K562 (cell line): ENCODE results near the gene SLC2A10. TPM values are rescaled to one million over a fixed set of nuclear protein-coding genes. Genes with fewer than 3 reads are reported as not detected.

ENCODE experiments used
- ATAC-seq: fragments of 200-7000 bp; cut with Tn5 transposase; 3 replicates; pipeline ENCODE4 v1.9.1; 2020; ENCODE audit warnings: moderate library complexity
- BruUV-seq: library from RNA; stranded (reverse); fragments of 400-500 nt; replicated peaks from 2 replicates; lab custom pipeline; 2021; lab: Mats Ljungman, UMichigan
- CTCF ChIA-PET: fragments of 300-600 bp; formaldehyde crosslinking; extraction: SDS; loops from one replicate; lab custom pipeline; 2021; ENCODE audit warnings: low intra/inter-chr PET ratio; lab: Yijun Ruan, JAX
- POLR2A ChIA-PET: fragments of 300-600, 350-650 bp; sonication (Branson Sonifier 250); formaldehyde crosslinking; extraction: SDS; loops from one replicate; lab custom pipeline; 2021; ENCODE audit warnings: antibody characterized with exemption, inconsistent platforms; lab: Yijun Ruan, JAX
- DNase-seq, 4 experiments: peaks; one replicate each; pipeline versions ENCODE4 v3.0.0 to v3.0.0-alpha.2; 2011 to 2018; ENCODE audit warnings: low spot score in 3 of 4, mixed read lengths in 3 of 4; ENCODE audit errors: extremely low read depth in 1 of 4
- FAIRE-seq: peaks from 2 replicates; lab custom pipeline; 2011; peaks lifted over from hg19 to GRCh38; lab: Jason Lieb, UNC
- H2AFZ ChIP-seq: 2 replicates; pipeline ENCODE4 v1.6.0; 2011; ENCODE audit warnings: low read depth, low read length, control low read depth, inconsistent platforms
- H3K27ac ChIP-seq: fragments of 200-600 bp; 3 replicates; pipeline ENCODE4 v1.8.0; 2011; ENCODE audit warnings: low read depth, mild to moderate bottlenecking, control low read depth, inconsistent platforms, low read length, moderate library complexity, mixed read lengths; ENCODE audit errors: extremely low read depth
- H3K27me3 ChIP-seq, 2 experiments: fragments of 300-600 bp in 1 of 2; 2 replicates in 1 of 2; 3 replicates in 1 of 2; pipeline versions ENCODE4 v1.6.0 to v1.8.0; 2011; ENCODE audit warnings: inconsistent platforms in 2 of 2, low read length in 2 of 2, mild to moderate bottlenecking in 1 of 2, mixed read lengths in 1 of 2, moderate library complexity in 1 of 2; ENCODE audit not compliant: control insufficient read depth in 2 of 2, insufficient read depth in 2 of 2
- H3K36me3 ChIP-seq: fragments of 300-600 bp; 3 replicates; pipeline ENCODE4 v1.8.0; 2011; ENCODE audit warnings: mild to moderate bottlenecking, low read length, inconsistent platforms; ENCODE audit not compliant: control insufficient read depth, insufficient read depth
- H3K4me1 ChIP-seq, 2 experiments: fragments of 200-600 bp in 1 of 2; replicated peaks in 1 of 2; 2 replicates in 1 of 2; 3 replicates in 1 of 2; pipeline versions ENCODE4 v1.5.1 to v1.8.0; 2011; ENCODE audit warnings: inconsistent platforms in 2 of 2, low read length in 2 of 2, mild to moderate bottlenecking in 1 of 2, mixed read lengths in 1 of 2, moderate library complexity in 1 of 2; ENCODE audit not compliant: control insufficient read depth in 2 of 2, insufficient read depth in 2 of 2
- H3K4me2 ChIP-seq: 2 replicates; pipeline ENCODE4 v1.6.1; 2011; ENCODE audit warnings: low read length, control low read depth, inconsistent platforms, mixed read lengths; ENCODE audit not compliant: insufficient read depth
- H3K4me3 ChIP-seq: fragments of 200-600 bp; sonication (generic), shearing (Covaris generic); 2 replicates; pipeline ENCODE4 v1.5.1; 2016; ENCODE audit warnings: control low read depth, inconsistent platforms
- H3K79me2 ChIP-seq: fragments of 200-600 bp; 3 replicates; pipeline ENCODE4 v1.8.0; 2011; ENCODE audit warnings: low read length, inconsistent platforms; ENCODE audit not compliant: control insufficient read depth, insufficient read depth
- H3K9ac ChIP-seq, 2 experiments: 2 replicates each; pipeline versions ENCODE4 v1.6.0 to v1.6.1; 2011; ENCODE audit warnings: low read depth in 2 of 2, low read length in 2 of 2, control low read depth in 1 of 2, inconsistent platforms in 1 of 2, mild to moderate bottlenecking in 1 of 2, mixed read lengths in 1 of 2; ENCODE audit not compliant: insufficient read depth in 1 of 2
- H3K9me1 ChIP-seq: one replicate; pipeline ENCODE4 v1.6.0; 2011; ENCODE audit warnings: inconsistent platforms, mild to moderate bottlenecking, low read length, moderate library complexity; ENCODE audit not compliant: control insufficient read depth, insufficient read depth
- H3K9me3 ChIP-seq: replicated peaks from 2 replicates; pipeline ENCODE4 v1.5.1; 2011; ENCODE audit warnings: low read depth, low read length, inconsistent platforms; ENCODE audit not compliant: control insufficient read depth, insufficient read depth
- H4K20me1 ChIP-seq: replicated peaks from 2 replicates; pipeline ENCODE4 v1.6.1; 2011; ENCODE audit warnings: low read length, inconsistent platforms, mixed read lengths; ENCODE audit not compliant: control insufficient read depth, insufficient read depth
- CAMTA2 ChIP-seq: fragments of 250-450 bp; sonication (Bioruptor Pico); conservative IDR thresholded peaks from 2 replicates; pipeline ENCODE4 v1.5.1; 2022
- CBX8 ChIP-seq: fragments of 200-600 bp; sonication (generic); IDR thresholded peaks from 2 replicates; pipeline ENCODE4 v1.6.1; 2012; ENCODE audit warnings: borderline replicate concordance, mixed run types, low read depth, mild to moderate bottlenecking, moderate library complexity, mixed read lengths, low read length, control low read depth, inconsistent platforms; ENCODE audit not compliant: poor library complexity, severe bottlenecking; ENCODE audit errors: extremely low read depth
- CREBBP ChIP-seq: IDR thresholded peaks from one replicate; pipeline ENCODE4 v1.6.1; 2012; ENCODE audit warnings: low read depth, mild to moderate bottlenecking, control low read depth, inconsistent platforms, low read length
- EHMT2 ChIP-seq: fragments of 450-650 bp; IDR thresholded peaks from 2 replicates; pipeline ENCODE4 v1.6.1; 2018; ENCODE audit warnings: antibody characterized with exemption
- FOXJ3 ChIP-seq: sonication (generic); formaldehyde crosslinking; IDR thresholded peaks from 2 replicates; pipeline ENCODE4 v1.4.0; 2020; ENCODE audit warnings: mild to moderate bottlenecking, missing genetic modification reagents
- KAT8 ChIP-seq: fragments of 450-650 bp; IDR thresholded peaks from 2 replicates; pipeline ENCODE4 v1.6.1; 2016; ENCODE audit warnings: low read depth, mild to moderate bottlenecking
- MAX ChIP-seq: sonication (generic); formaldehyde crosslinking; IDR thresholded peaks from 2 replicates; pipeline ENCODE4 v1.9.0; 2022; ENCODE audit warnings: mild to moderate bottlenecking, missing genetic modification reagents
- PTBP1 ChIP-seq: fragments of 200-400 bp; formaldehyde crosslinking; IDR thresholded peaks from 2 replicates; pipeline ENCODE4 v1.6.1; 2017; ENCODE audit warnings: low read depth, low read length
- SAFB2 ChIP-seq: fragments of 200-400 bp; formaldehyde crosslinking; IDR thresholded peaks from 2 replicates; pipeline ENCODE4 v1.6.1; 2018; ENCODE audit warnings: borderline replicate concordance, low read length, low read depth, moderate library complexity; ENCODE audit not compliant: severe bottlenecking
- SP2 ChIP-seq: IDR thresholded peaks from 2 replicates; pipeline ENCODE4 v1.6.1; 2011; ENCODE audit warnings: mild to moderate bottlenecking, low read depth, low read length, moderate library complexity; ENCODE audit not compliant: poor library complexity, severe bottlenecking; ENCODE audit errors: extremely low read depth
- SPI1 ChIP-seq: IDR thresholded peaks from 2 replicates; pipeline ENCODE4 v1.6.1; 2011; ENCODE audit warnings: low read depth, low read length, control low read depth, borderline replicate concordance
- THRA ChIP-seq: fragments of 450-650 bp; IDR thresholded peaks from 2 replicates; pipeline ENCODE4 v1.6.1; 2017; ENCODE audit warnings: mild to moderate bottlenecking, moderate library complexity
- TSHZ1 ChIP-seq: fragments of 250-450 bp; sonication (Bioruptor Pico); IDR thresholded peaks from 2 replicates; pipeline ENCODE4 v1.4.0; 2020; ENCODE audit warnings: mild to moderate bottlenecking, moderate library complexity
- USF1 ChIP-seq: sonication (generic); formaldehyde crosslinking; IDR thresholded peaks from 2 replicates; pipeline ENCODE4 v1.9.0; 2022; ENCODE audit warnings: mild to moderate bottlenecking, missing genetic modification reagents
- WGBS: fragments of 100-300 bp; shearing (Covaris generic); methylation state at CpG from one replicate; pipeline ENCODE4 v1.1.6; 2016; ENCODE audit warnings: low coverage, mixed read lengths; ENCODE audit not compliant: insufficient coverage; ENCODE audit errors: missing lambda C conversion rate; 5-methylcytosine and 5-hydroxymethylcytosine counted together
- in situ Hi-C: fragments of 300-500 bp; cut with MboI; formaldehyde crosslinking; loops from 4 replicates; pipeline ENCODE4 v1.15.0; 2018; ENCODE audit warnings: inconsistent platforms, mixed read lengths
- intact Hi-C: fragments of 100-400 bp; cut with micrococcal nuclease; formaldehyde crosslinking; loops from 2 replicates; pipeline ENCODE4 v1.14.2; 2022
- polyA plus RNA-seq, 8 experiments: library from polyadenylated mRNA; depleted of rRNA in 4 of 8; stranded (reverse) in 5 of 8; unstranded in 3 of 8; fragments of >200 nt; fragmentation: Nextera tagmentation in 2 of 8; fragmentation: Illumina TruSeq in 1 of 8; extraction: Ambion mirVana in 2 of 8; extraction: Trizol in 1 of 8; gene quantifications; 2 replicates each; pipeline versions ENCODE4 v1.2.1 to v1.2.3, GENCODE V29; 2011 to 2014; ENCODE audit warnings: inconsistent platforms in 1 of 8, missing spikeins in 1 of 8
- total RNA-seq, 7 experiments: library from RNA; depleted of rRNA in 6 of 7; stranded (reverse); fragments of >200 nt in 6 of 7; fragmentation: Illumina TruSeq in 2 of 7; extraction: Trizol in 2 of 7; gene quantifications; 2 replicates each; pipeline versions ENCODE4 v1.2.1 to v1.2.3, GENCODE V29; 2011 to 2021; ENCODE audit warnings: low replicate concordance in 1 of 7
- TF ChIP-seq, protein P1 (sequence below): IDR thresholded peaks from 2 replicates; pipeline ENCODE4 v1.6.1; 2011; ENCODE audit not compliant: insufficient read length; ENCODE audit errors: extremely low read depth

Gene SLC2A10
- total and polyA plus RNA-seq, 9 of the 15 experiments (the other 6 are each of a cell fraction or from before 2014, with no cell fraction given) = 0.01 to 1.8 (median 0.10) TPM

DNA sequence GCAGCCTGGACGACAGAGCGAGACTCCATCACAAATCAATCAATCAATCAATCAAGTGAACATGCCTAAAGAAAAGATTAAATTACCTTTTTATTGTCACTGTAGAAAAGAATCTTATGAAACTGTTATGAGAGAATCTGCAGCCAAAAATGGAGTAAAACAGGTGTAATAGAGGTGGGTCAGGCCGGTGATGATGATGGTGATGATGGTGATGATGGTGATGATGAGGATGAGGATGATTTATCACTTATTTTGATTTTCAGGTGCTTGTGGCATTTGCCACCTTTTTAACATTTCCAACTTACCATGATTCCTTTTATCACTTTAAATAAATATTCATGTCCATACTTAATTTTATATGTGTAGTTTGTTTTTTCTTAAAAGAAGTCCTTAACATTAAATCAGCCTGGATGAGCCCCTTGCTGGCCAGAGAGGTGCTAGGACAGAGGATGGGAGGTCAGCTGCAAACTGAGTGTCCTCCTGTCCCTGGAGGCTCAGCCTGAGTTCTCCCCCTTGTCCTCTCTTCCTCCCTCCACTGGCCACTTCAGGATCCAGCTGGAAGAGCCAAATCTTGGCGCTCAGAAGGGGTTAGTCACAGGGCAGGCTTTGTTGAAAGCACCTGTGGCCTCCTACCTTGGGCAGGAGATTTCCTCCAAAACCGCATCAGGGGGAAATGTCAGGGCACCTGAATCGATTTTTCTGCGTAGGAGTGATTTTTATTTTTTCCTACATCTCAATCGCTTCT is 32.6 kb downstream of the SLC2A10 start:
- DNase-seq = no peak
- intact Hi-C loops (no loop called here), in situ Hi-C loops (no loop called here)
- Histone ChIP-seq H3K4me3 (no peak overlapping the region), H4K20me1 (no peaks in the 10 kb centered on the region), H3K4me2 (no peak overlapping the region), H3K36me3 (no peaks in the 10 kb centered on the region), H3K27ac (no peak overlapping the region), H3K9me3 (no peaks in the 10 kb centered on the region), H3K4me1 (no peaks in the 10 kb centered on the region), H3K27me3 (peaks cover 0 to 18% of the 10 kb centered on the region in 2 experiments; a peak in 4 of 5 replicates), H3K79me2 (no peaks in the 10 kb centered on the region), H3K9me1 (no peaks in the 10 kb centered on the region), H2AFZ (no peak overlapping the region), H3K9ac (no peak overlapping the region)
- FAIRE-seq = no peak
- 0% methylated on average over 8 of the region's 8 CpGs for WGBS
- BruUV-seq = no TSS peak
- ChIA-PET POLR2A (no interaction called here), CTCF (no interaction called here)
- ATAC-seq = no peak
- TF ChIP-seq CREBBP = no peak
- no peak for TF ChIP-seq THRA
- no peak for TF ChIP-seq FOXJ3
- TF ChIP-seq, protein P1, sequence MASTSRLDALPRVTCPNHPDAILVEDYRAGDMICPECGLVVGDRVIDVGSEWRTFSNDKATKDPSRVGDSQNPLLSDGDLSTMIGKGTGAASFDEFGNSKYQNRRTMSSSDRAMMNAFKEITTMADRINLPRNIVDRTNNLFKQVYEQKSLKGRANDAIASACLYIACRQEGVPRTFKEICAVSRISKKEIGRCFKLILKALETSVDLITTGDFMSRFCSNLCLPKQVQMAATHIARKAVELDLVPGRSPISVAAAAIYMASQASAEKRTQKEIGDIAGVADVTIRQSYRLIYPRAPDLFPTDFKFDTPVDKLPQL = no peak
- no peak for TF ChIP-seq TSHZ1 (CRISPR knock-in tag)
- no peak for TF ChIP-seq PTBP1
- TF ChIP-seq SP2 = no peak
- TF ChIP-seq USF1 (CRISPR knock-in tag) = no peak
- no peak for TF ChIP-seq EHMT2
- TF ChIP-seq KAT8 = no peak
- TF ChIP-seq SPI1 = no peak
- TF ChIP-seq SAFB2 = no peak
- TF ChIP-seq CAMTA2 (CRISPR knock-in tag) = no peak
- no peak for TF ChIP-seq CBX8
- no peak for TF ChIP-seq MAX (CRISPR knock-in tag)
